Measurements from ENCODE around the gene LPAR6. TPM values are rescaled to one million over a fixed set of nuclear protein-coding genes. Genes with fewer than 3 reads are reported as not detected.

The LPAR6 gene
- total RNA-seq, 1 donor from 2014 or later = 13.7 TPM

- no peak for DNase-seq (ENCODE audit: low read depth, low spot score)
Measured at GRCh38 chr13:48415516-48415915, 2.6 kb upstream of the LPAR6 start.

GRCh38 chr13:48414501-48414900, 1.6 kb upstream of the LPAR6 start:
- DNase-seq (ENCODE audit: low read depth, low spot score) = no peak

- DNase-seq (ENCODE audit: low read depth, low spot score) = no peak
Measured at GRCh38 chr13:48411841-48412531, 927 bp downstream of the LPAR6 start.

- no peak for DNase-seq (ENCODE audit: low read depth, low spot score)
Measured at GRCh38 chr13:48411147-48411794, 1.6 kb downstream of the LPAR6 start.

GRCh38 chr13:48410199-48410598, 2.7 kb downstream of the LPAR6 start:
- no peak for DNase-seq (ENCODE audit: low read depth, low spot score)

GRCh38 chr13:48405875-48406274, 7.0 kb downstream of the LPAR6 start:
- DNase-seq (ENCODE audit: low read depth, low spot score) = no peak

GRCh38 chr13:48404952-48405351, 8.0 kb downstream of the LPAR6 start:
- no peak for DNase-seq (ENCODE audit: low read depth, low spot score)

GRCh38 chr13:48403913-48404312, 9.0 kb downstream of the LPAR6 start:
- no peak for DNase-seq (ENCODE audit: low read depth, low spot score)

- no peak for DNase-seq (ENCODE audit: low read depth, low spot score)
Measured at GRCh38 chr13:48403151-48403631, 9.7 kb downstream of the LPAR6 start.

- no peak for DNase-seq (ENCODE audit: low read depth, low spot score)
Measured at GRCh38 chr13:48402325-48402932, 10.5 kb downstream of the LPAR6 start.

- DNase-seq (ENCODE audit: low read depth, low spot score) = no peak
Measured at GRCh38 chr13:48401480-48401879, 11.4 kb downstream of the LPAR6 start.

GRCh38 chr13:48400850-48401291, 12.0 kb downstream of the LPAR6 start:
- DNase-seq (ENCODE audit: low read depth, low spot score) = peak; percentile 81

GRCh38 chr13:48400090-48400694, 12.7 kb downstream of the LPAR6 start:
- DNase-seq (ENCODE audit: low read depth, low spot score) = no peak

- no peak for DNase-seq (ENCODE audit: low read depth, low spot score)
Measured at GRCh38 chr13:48398450-48399095, 14.3 kb downstream of the LPAR6 start.

GRCh38 chr13:48397744-48398143, 15.2 kb downstream of the LPAR6 start:
- no peak for DNase-seq (ENCODE audit: low read depth, low spot score)

- no peak for DNase-seq (ENCODE audit: low read depth, low spot score)
Measured at GRCh38 chr13:48393698-48394085, 19.2 kb downstream of the LPAR6 start.

GRCh38 chr13:48393030-48393697, 19.7 kb downstream of the LPAR6 start:
- no peak for DNase-seq (ENCODE audit: low read depth, low spot score)

- DNase-seq (ENCODE audit: low read depth, low spot score) = no peak
Measured at GRCh38 chr13:48391257-48391656, 21.7 kb downstream of the LPAR6 start.

GRCh38 chr13:48386816-48387215, 26.1 kb downstream of the LPAR6 start:
- no peak for DNase-seq (ENCODE audit: low read depth, low spot score)

GRCh38 chr13:48383384-48383783, 29.5 kb downstream of the LPAR6 start:
- no peak for DNase-seq (ENCODE audit: low read depth, low spot score)

GRCh38 chr13:48380581-48380980, 32.3 kb downstream of the LPAR6 start:
- DNase-seq (ENCODE audit: low read depth, low spot score) = no peak

Measured in pulmonary artery endothelial cell (primary cell).